RWPE2 (cell line): ENCODE data around the gene KRTAP10-3.

ENCODE experiments used
- ATAC-seq: fragments of 200-7000 bp; cut with Tn5 transposase; 3 replicates; pipeline ENCODE4 v1.9.1; 2021; ENCODE audit warnings: low read depth
- DNase-seq: peaks from one replicate; pipeline ENCODE4 v3.0.0-alpha.2; 2020; ENCODE audit warnings: low spot score
- H3K27ac ChIP-seq: fragments of 450-650 bp; 2 replicates; pipeline ENCODE4 v1.5.1; 2017; ENCODE audit warnings: mild to moderate bottlenecking; ENCODE audit not compliant: poor library complexity, severe bottlenecking
- H3K27me3 ChIP-seq: fragments of 250-450 bp; sonication (Bioruptor Pico); 2 replicates; pipeline ENCODE4 v1.5.1; 2021; ENCODE audit warnings: mild to moderate bottlenecking, moderate library complexity; ENCODE audit not compliant: insufficient read depth, poor library complexity, severe bottlenecking
- H3K36me3 ChIP-seq: fragments of 250-450 bp; sonication (Bioruptor Pico); 2 replicates; pipeline ENCODE4 v1.5.1; 2020; ENCODE audit warnings: low read depth, mild to moderate bottlenecking, moderate library complexity
- H3K4me1 ChIP-seq: fragments of 250-450 bp; sonication (Bioruptor Pico); 2 replicates; pipeline ENCODE4 v1.5.1; 2021; ENCODE audit warnings: mild to moderate bottlenecking, moderate library complexity; ENCODE audit not compliant: insufficient read depth, poor library complexity, severe bottlenecking
- H3K4me3 ChIP-seq: fragments of 250-450 bp; sonication (Bioruptor Pico); 2 replicates; pipeline ENCODE4 v1.5.1; 2021; ENCODE audit warnings: mild to moderate bottlenecking, moderate library complexity; ENCODE audit not compliant: severe bottlenecking
- H3K9me3 ChIP-seq: fragments of 250-450 bp; sonication (Bioruptor Pico); 2 replicates; pipeline ENCODE4 v1.5.1; 2021; ENCODE audit warnings: mild to moderate bottlenecking, moderate library complexity; ENCODE audit not compliant: severe bottlenecking
- CTCF ChIP-seq: fragments of 450-650 bp; IDR thresholded peaks from one replicate; pipeline ENCODE4 v1.5.1; 2017; ENCODE audit warnings: mild to moderate bottlenecking, moderate library complexity; ENCODE audit not compliant: poor library complexity, severe bottlenecking

The KRTAP10-3 gene

DNA sequence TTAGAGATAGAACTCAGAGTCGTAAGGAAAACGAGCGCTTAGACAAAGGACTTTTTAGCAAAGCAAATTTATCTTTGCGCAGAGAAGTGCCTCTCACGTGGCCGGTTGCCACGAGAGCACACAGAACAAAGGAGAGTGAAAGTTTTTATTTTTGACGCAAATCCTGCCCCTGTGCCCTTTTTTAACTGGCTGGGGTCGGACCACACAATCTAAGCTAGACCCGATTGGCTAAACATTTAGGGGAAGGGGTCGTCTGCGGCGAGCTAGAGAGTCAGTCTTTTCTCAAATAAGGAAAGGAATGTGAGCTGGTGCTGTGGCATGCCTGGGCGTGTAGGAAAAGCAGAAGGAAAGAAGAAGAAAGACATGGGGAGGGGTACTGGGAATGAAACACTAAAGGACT is 9.7 kb downstream of the KRTAP10-3 start:
- no peak overlapping the region for H3K4me3 ChIP-seq
- H3K9me3 ChIP-seq: no peaks in the 10 kb centered on the region
- peaks cover 10% of the 10 kb centered on the region for H3K4me1 ChIP-seq
- H3K27ac ChIP-seq: no peak overlapping the region
- no peak for TF ChIP-seq CTCF
- no peaks in the 10 kb centered on the region for H3K27me3 ChIP-seq
- DNase-seq: no peak
- no peak for ATAC-seq
- H3K36me3 ChIP-seq: no peaks in the 10 kb centered on the region

- no peak for TF ChIP-seq CTCF
- ATAC-seq (no peak), DNase-seq (no peak)
- Histone ChIP-seq H3K4me3 (no peak overlapping the region), H3K4me1 (peaks cover 10% of the 10 kb centered on the region), H3K9me3 (no peaks in the 10 kb centered on the region), H3K27ac (no peak overlapping the region), H3K36me3 (no peaks in the 10 kb centered on the region), H3K27me3 (no peaks in the 10 kb centered on the region)
Measured at GRCh38 chr21:44548381-44548780, 10.2 kb downstream of the KRTAP10-3 start.

DNA sequence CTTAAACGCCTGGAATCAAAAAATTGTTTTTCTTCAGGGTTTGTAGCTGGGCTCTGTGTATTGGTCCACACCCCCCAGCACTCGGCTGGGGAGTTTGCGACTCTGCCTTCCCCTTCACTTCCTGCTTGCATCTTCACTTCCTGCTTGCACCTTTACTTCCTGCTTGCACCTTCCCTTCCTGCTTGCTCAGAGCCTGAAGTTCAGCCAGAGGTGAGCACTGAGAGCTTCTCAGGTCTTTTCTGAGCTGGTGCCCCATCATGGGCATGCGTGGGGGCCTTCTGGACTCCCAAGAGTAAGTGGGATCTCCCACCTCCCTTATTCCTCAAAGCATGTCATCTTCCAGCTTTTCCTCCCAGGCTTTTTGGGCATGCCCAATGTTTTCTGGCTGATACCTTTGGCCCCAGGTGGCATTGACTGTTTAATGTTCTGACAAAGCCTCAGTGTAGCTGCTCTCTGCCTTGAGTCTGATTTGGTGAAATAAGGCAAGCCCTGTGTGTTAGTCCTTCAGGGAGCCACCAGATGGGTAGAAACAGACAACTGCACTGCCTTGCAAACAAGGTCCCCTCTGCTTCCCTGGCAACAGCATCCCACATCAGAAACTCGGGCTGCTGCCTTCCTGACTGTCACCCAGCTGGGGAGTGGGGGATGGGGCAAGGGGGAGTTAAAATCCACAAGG is 10.8 kb downstream of the KRTAP10-3 start:
- no peak for TF ChIP-seq CTCF
- Histone ChIP-seq H3K36me3 (no peaks in the 10 kb centered on the region), H3K27me3 (no peaks in the 10 kb centered on the region), H3K4me1 (peaks cover 10% of the 10 kb centered on the region), H3K27ac (no peak overlapping the region), H3K9me3 (no peaks in the 10 kb centered on the region), H3K4me3 (no peak overlapping the region)
- DNase-seq (no peak), ATAC-seq (no peak)

- no peaks in the 10 kb centered on the region for H3K36me3 ChIP-seq
- DNase-seq (no peak), ATAC-seq (no peak)
- TF ChIP-seq CTCF: no peak
- no peak overlapping the region for H3K4me3 ChIP-seq
- no peaks in the 10 kb centered on the region for H3K9me3 ChIP-seq
- H3K27me3 ChIP-seq: no peaks in the 10 kb centered on the region
- peaks cover 10% of the 10 kb centered on the region for H3K4me1 ChIP-seq
- H3K27ac ChIP-seq: no peak overlapping the region
Measured at GRCh38 chr21:44544566-44544965, 14.0 kb downstream of the KRTAP10-3 start.

DNA sequence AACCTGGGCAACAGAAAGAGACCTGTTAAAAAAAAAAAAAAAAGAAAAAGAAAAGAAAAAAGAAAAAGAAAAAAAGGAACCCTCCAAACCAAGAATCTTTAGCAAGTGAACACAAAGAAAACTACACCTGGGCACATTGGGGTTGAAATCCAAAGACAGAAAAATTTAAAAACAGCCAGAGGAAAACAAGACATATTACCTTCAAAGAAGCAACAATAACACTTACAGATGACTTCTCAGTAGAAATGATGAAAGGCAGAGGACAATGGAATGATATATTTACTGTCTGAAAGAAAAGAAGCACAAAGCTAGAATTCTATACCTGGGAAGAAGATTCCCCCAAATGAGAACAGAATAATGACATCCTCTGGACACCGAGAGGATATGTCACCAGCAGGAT is 15.9 kb downstream of the KRTAP10-3 start:
- no peak overlapping the region for H3K4me3 ChIP-seq
- H3K9me3 ChIP-seq: no peaks in the 10 kb centered on the region
- H3K27me3 ChIP-seq: no peaks in the 10 kb centered on the region
- no peaks in the 10 kb centered on the region for H3K36me3 ChIP-seq
- H3K4me1 ChIP-seq: no peaks in the 10 kb centered on the region
- no peak overlapping the region for H3K27ac ChIP-seq
- no peak for ATAC-seq
- DNase-seq: no peak
- TF ChIP-seq CTCF: no peak
